IMR-90 (cell line): ENCODE results near the gene ATXN1. TPM values are rescaled to one million over a fixed set of nuclear protein-coding genes. Genes with fewer than 3 reads are reported as not detected.

ENCODE experiments used
- ATAC-seq: fragments of 200-7000 bp; cut with Tn5 transposase; 2 replicates; pipeline ENCODE4 v1.9.1; 2020; ENCODE audit warnings: low read depth, mild to moderate bottlenecking, moderate library complexity
- BruUV-seq: library from RNA; stranded (reverse); fragments of 400-500 nt; replicated peaks from 2 replicates; lab custom pipeline; 2021; lab: Mats Ljungman, UMichigan
- CTCF ChIA-PET: fragments of 300-600 bp; formaldehyde crosslinking; extraction: SDS; loops from one replicate; lab custom pipeline; 2021; ENCODE audit warnings: antibody characterized with exemption; lab: Yijun Ruan, JAX
- POLR2A ChIA-PET: fragments of 300-600 bp; sonication (Branson Sonifier 250); formaldehyde crosslinking; loops from one replicate; lab custom pipeline; 2022; ENCODE audit warnings: antibody characterized with exemption; ENCODE audit not compliant: unreplicated experiment; lab: Charles Lee
- DNase-seq: peaks from one replicate; pipeline ENCODE4 v3.0.0; 2013
- H2AFZ ChIP-seq: replicated peaks from 2 replicates; pipeline ENCODE3; 2013; ENCODE audit warnings: low read length, mild to moderate bottlenecking; ENCODE audit not compliant: poor library complexity
- H2AK5ac ChIP-seq: 2 replicates; pipeline ENCODE4 v1.6.1; 2013; ENCODE audit warnings: low read depth, low read length, inconsistent platforms
- H2AK9ac ChIP-seq: replicated peaks from 2 replicates; pipeline ENCODE3; 2013; ENCODE audit warnings: mild to moderate bottlenecking, low read depth, low read length, moderate library complexity; ENCODE audit not compliant: poor library complexity
- H2BK120ac ChIP-seq: 2 replicates; pipeline ENCODE4 v1.6.1; 2013; ENCODE audit warnings: low read depth, low read length, inconsistent platforms
- H2BK15ac ChIP-seq: 3 replicates; pipeline ENCODE4 v1.6.1; 2013; ENCODE audit warnings: low read depth, low read length, inconsistent platforms
- H2BK20ac ChIP-seq: 2 replicates; pipeline ENCODE4 v1.6.1; 2013; ENCODE audit warnings: low read depth, mild to moderate bottlenecking, inconsistent platforms, low read length, moderate library complexity
- H2BK5ac ChIP-seq: 2 replicates; pipeline ENCODE4 v1.6.1; 2013; ENCODE audit warnings: mild to moderate bottlenecking, low read depth, low read length, inconsistent platforms; ENCODE audit not compliant: poor library complexity, severe bottlenecking
- H3K14ac ChIP-seq: replicated peaks from 2 replicates; pipeline ENCODE4 v1.6.1; 2013; ENCODE audit warnings: low read depth, low read length, inconsistent platforms
- H3K18ac ChIP-seq: 2 replicates; pipeline ENCODE4 v1.6.1; 2013; ENCODE audit warnings: low read depth, low read length, control low read depth
- H3K23ac ChIP-seq: 2 replicates; pipeline ENCODE4 v1.6.1; 2013; ENCODE audit warnings: low read depth, low read length, inconsistent platforms
- H3K27ac ChIP-seq: 2 replicates; pipeline ENCODE4 v1.5.1; 2013; ENCODE audit warnings: mild to moderate bottlenecking, control low read depth, low read length; ENCODE audit not compliant: insufficient read depth
- H3K27me3 ChIP-seq: 2 replicates; pipeline ENCODE4 v1.6.1; 2013; ENCODE audit warnings: low read length; ENCODE audit not compliant: control insufficient read depth, insufficient read depth
- H3K36me3 ChIP-seq: 2 replicates; pipeline ENCODE4 v1.6.1; 2013; ENCODE audit warnings: low read length, mixed read lengths; ENCODE audit not compliant: control insufficient read depth, insufficient read depth
- H3K4ac ChIP-seq: 2 replicates; pipeline ENCODE4 v1.6.1; 2013; ENCODE audit warnings: low read depth, low read length, inconsistent platforms
- H3K4me1 ChIP-seq: 2 replicates; pipeline ENCODE4 v1.6.1; 2013; ENCODE audit warnings: low read length, mixed read lengths; ENCODE audit not compliant: control insufficient read depth, insufficient read depth
- H3K4me2 ChIP-seq: 2 replicates; pipeline ENCODE4 v1.6.1; 2013; ENCODE audit warnings: low read depth, mild to moderate bottlenecking, control low read depth, low read length, moderate library complexity
- H3K4me3 ChIP-seq: 2 replicates; pipeline ENCODE4 v1.5.1; 2013; ENCODE audit warnings: low read depth, mild to moderate bottlenecking, control low read depth, low read length, moderate library complexity; ENCODE audit not compliant: insufficient read depth
- H3K56ac ChIP-seq: 2 replicates; pipeline ENCODE4 v1.6.1; 2013; ENCODE audit warnings: low read length, inconsistent platforms; ENCODE audit not compliant: insufficient read depth; ENCODE audit errors: extremely low read depth
- H3K79me1 ChIP-seq, 2 experiments: 2 replicates each; pipeline ENCODE4 v1.6.1; 2013; ENCODE audit warnings: low read length in 2 of 2, inconsistent platforms in 1 of 2, low read depth in 1 of 2
- H3K9ac ChIP-seq: 2 replicates; pipeline ENCODE4 v1.6.1; 2013; ENCODE audit warnings: low read depth, low read length, control low read depth
- H3K9me1 ChIP-seq: 2 replicates; pipeline ENCODE4 v1.6.1; 2013; ENCODE audit warnings: low read length, inconsistent platforms; ENCODE audit not compliant: insufficient read depth
- H3K9me3 ChIP-seq: 2 replicates; pipeline ENCODE4 v1.6.1; 2013; ENCODE audit warnings: low read length; ENCODE audit not compliant: control insufficient read depth, insufficient read depth
- H4K20me1 ChIP-seq: 2 replicates; pipeline ENCODE4 v1.6.1; 2013; ENCODE audit warnings: low read length, inconsistent platforms; ENCODE audit not compliant: insufficient read depth
- H4K5ac ChIP-seq: 2 replicates; pipeline ENCODE4 v1.6.1; 2013; ENCODE audit warnings: mild to moderate bottlenecking, low read depth, low read length, control low read depth
- H4K8ac ChIP-seq, 2 experiments: 2 replicates each; pipeline ENCODE4 v1.6.1; 2013; ENCODE audit warnings: low read depth in 2 of 2, low read length in 2 of 2, control low read depth in 1 of 2, inconsistent platforms in 1 of 2
- H4K91ac ChIP-seq: 2 replicates; pipeline ENCODE4 v1.6.1; 2013; ENCODE audit warnings: low read depth, low read length, inconsistent platforms; ENCODE audit not compliant: insufficient read depth
- CHD1 ChIP-seq: IDR thresholded peaks from 2 replicates; pipeline ENCODE4 v1.6.1; 2012; ENCODE audit warnings: low read depth, low read length, improper control_type of control experiment
- FOS ChIP-seq: fragments of 150-350 bp; IDR thresholded peaks from 2 replicates; pipeline ENCODE4 v1.6.1; 2016; ENCODE audit warnings: low read depth, low read length
- MAFK ChIP-seq: IDR thresholded peaks from 2 replicates; pipeline ENCODE4 v1.6.1; 2012; ENCODE audit warnings: low read depth, low read length, improper control_type of control experiment
- MXI1 ChIP-seq: IDR thresholded peaks from 2 replicates; pipeline ENCODE4 v1.6.1; 2012; ENCODE audit warnings: low read depth, mild to moderate bottlenecking, low read length, moderate library complexity, borderline replicate concordance
- NFE2L2 ChIP-seq: fragments of 150-350 bp; IDR thresholded peaks from 2 replicates; pipeline ENCODE4 v1.6.1; 2016; ENCODE audit warnings: low read depth, mild to moderate bottlenecking, low read length
- POLR2A ChIP-seq: IDR thresholded peaks from 2 replicates; pipeline ENCODE4 v1.6.1; 2012; ENCODE audit warnings: mild to moderate bottlenecking, low read depth, low read length
- USF2 ChIP-seq: fragments of 150-350 bp; IDR thresholded peaks from 2 replicates; pipeline ENCODE4 v1.6.1; 2017; ENCODE audit warnings: mild to moderate bottlenecking, antibody characterized with exemption, low read length, low read depth
- WGBS, 2 experiments: methylation state at CpG; one replicate each; pipeline versions ENCODE4 v1.1.5 to v1.1.7; 2013; ENCODE audit warnings: missing lambda C conversion rate in 2 of 2; ENCODE audit not compliant: insufficient read length in 1 of 2; ENCODE audit errors: extremely low coverage in 2 of 2; 5-methylcytosine and 5-hydroxymethylcytosine counted together
- dilution Hi-C: fragments of 300-500 bp; cut with HindIII; formaldehyde crosslinking; loops from one replicate; pipeline ENCODE4 v1.14.3; 2018; ENCODE audit warnings: low sequenced_read_pairs; ENCODE audit not compliant: unreplicated experiment
- in situ Hi-C: fragments of 300-500 bp; cut with MboI; formaldehyde crosslinking; loops from 3 replicates; pipeline ENCODE4 v1.14.3; 2019; ENCODE audit warnings: low sequenced_read_pairs, inconsistent platforms, mixed read lengths
- intact Hi-C: fragments of 100-400 bp; cut with micrococcal nuclease; formaldehyde crosslinking; loops from 2 replicates; pipeline ENCODE4 v1.10.0; 2022
- polyA plus RNA-seq, 3 experiments: library from polyadenylated mRNA; depleted of rRNA; stranded (reverse); fragments of >200 nt; gene quantifications; 2 replicates each; pipeline ENCODE4 v1.2.3, GENCODE V29; 2012; ENCODE audit warnings: low replicate concordance in 1 of 3
- total RNA-seq: library from RNA; depleted of rRNA; stranded (reverse); fragments of >200 nt; gene quantifications from 2 replicates; pipeline ENCODE4 v1.2.3, GENCODE V29; 2012
- TF ChIP-seq, protein P1 (sequence below): conservative IDR thresholded peaks from 2 replicates; pipeline ENCODE4 v1.5.1; 2012; ENCODE audit warnings: mild to moderate bottlenecking, low read depth, low read length, improper control_type of control experiment

Gene ATXN1
- total and polyA plus RNA-seq, 2 of the 4 experiments (the other 2 are of a cell fraction) = 7.3 to 11.1 TPM

DNA sequence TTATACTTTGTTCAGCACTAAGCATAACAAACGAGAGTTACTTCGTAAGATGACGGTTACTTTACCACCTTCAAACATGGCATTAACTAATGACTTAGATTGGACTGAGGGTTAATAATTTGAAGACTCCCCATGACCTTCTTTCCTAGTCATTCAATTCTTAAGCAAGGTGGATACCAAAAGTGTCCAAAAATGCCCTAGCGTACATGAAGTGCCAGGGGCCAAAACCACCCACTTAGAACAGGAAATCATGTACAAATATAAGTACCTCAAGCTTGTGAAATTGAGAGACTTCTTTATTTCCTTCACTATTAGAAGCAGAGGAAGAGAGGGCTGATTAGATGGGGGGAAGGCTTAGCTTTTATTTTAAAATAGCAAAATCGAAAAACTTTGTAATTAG, 166.4 kb downstream of the ATXN1 start:
- no peak overlapping the region for H3K27ac ChIP-seq
- CTCF ChIA-PET = no interaction called here
- H3K18ac ChIP-seq = no peak overlapping the region
- no peak overlapping the region for H4K5ac ChIP-seq
- no peaks in the 10 kb centered on the region for H3K9me3 ChIP-seq
- DNase-seq = no peak
- H3K4ac ChIP-seq = no peak overlapping the region
- POLR2A ChIA-PET = no interaction called here
- no peaks in the 10 kb centered on the region for H4K20me1 ChIP-seq
- no peak overlapping the region for H3K56ac ChIP-seq
- no peak for TF ChIP-seq POLR2A
- no peak for TF ChIP-seq MXI1
- TF ChIP-seq USF2 = no peak
- TF ChIP-seq FOS = no peak
- TF ChIP-seq, protein P1, sequence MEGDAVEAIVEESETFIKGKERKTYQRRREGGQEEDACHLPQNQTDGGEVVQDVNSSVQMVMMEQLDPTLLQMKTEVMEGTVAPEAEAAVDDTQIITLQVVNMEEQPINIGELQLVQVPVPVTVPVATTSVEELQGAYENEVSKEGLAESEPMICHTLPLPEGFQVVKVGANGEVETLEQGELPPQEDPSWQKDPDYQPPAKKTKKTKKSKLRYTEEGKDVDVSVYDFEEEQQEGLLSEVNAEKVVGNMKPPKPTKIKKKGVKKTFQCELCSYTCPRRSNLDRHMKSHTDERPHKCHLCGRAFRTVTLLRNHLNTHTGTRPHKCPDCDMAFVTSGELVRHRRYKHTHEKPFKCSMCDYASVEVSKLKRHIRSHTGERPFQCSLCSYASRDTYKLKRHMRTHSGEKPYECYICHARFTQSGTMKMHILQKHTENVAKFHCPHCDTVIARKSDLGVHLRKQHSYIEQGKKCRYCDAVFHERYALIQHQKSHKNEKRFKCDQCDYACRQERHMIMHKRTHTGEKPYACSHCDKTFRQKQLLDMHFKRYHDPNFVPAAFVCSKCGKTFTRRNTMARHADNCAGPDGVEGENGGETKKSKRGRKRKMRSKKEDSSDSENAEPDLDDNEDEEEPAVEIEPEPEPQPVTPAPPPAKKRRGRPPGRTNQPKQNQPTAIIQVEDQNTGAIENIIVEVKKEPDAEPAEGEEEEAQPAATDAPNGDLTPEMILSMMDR = no peak
- TF ChIP-seq MAFK = no peak
- TF ChIP-seq NFE2L2 = no peak
- no peak for TF ChIP-seq CHD1
- H2AK5ac ChIP-seq = no peak overlapping the region
- H2BK20ac ChIP-seq = no peak overlapping the region
- H4K8ac ChIP-seq = no peak overlapping the region
- intact Hi-C loops (no loop called here), dilution Hi-C loops (no loop called here), in situ Hi-C loops (no loop called here)
- H3K79me1 ChIP-seq = peaks cover 0 to 7% of the 10 kb centered on the region in 2 experiments; a peak in 3 of 4 replicates
- no peak overlapping the region for H3K4me2 ChIP-seq
- no peak for ATAC-seq
- no peak overlapping the region for H4K91ac ChIP-seq
- H3K27me3 ChIP-seq = no peaks in the 10 kb centered on the region
- BruUV-seq = no TSS peak
- peaks cover 3% of the 10 kb centered on the region for H3K36me3 ChIP-seq
- no CpG with 5 or more reads among the region's 5 CpGs for WGBS, 2 experiments
- H2AFZ ChIP-seq = no peak overlapping the region
- H3K23ac ChIP-seq = no peak overlapping the region
- no peak overlapping the region for H2BK5ac ChIP-seq
- H2AK9ac ChIP-seq = no peak overlapping the region
- no peak overlapping the region for H2BK15ac ChIP-seq
- no peak overlapping the region for H3K14ac ChIP-seq
- no peak overlapping the region for H3K9ac ChIP-seq
- H2BK120ac ChIP-seq = no peak overlapping the region
- H3K4me1 ChIP-seq = no peaks in the 10 kb centered on the region
- H3K9me1 ChIP-seq = 0 out of 2 replicates have a peak, but pooled peaks cover 8% of the 10 kb centered on the region
- no peak overlapping the region for H3K4me3 ChIP-seq
